Stimulated activated CD4-positive, alpha-beta T cell treated with anti-CD3 and anti-CD28 coated beads, Interleukin-15, amount 100 ng/mL, for 48 hours (primary cell): ENCODE results near the gene CREB5.

Experiments used
- DNase-seq, 2 donors: peaks; one replicate each; pipeline ENCODE4 v3.0.0-alpha.2; 2020; ENCODE audit warnings: low read depth in 2 of 2

Gene CREB5

DNA sequence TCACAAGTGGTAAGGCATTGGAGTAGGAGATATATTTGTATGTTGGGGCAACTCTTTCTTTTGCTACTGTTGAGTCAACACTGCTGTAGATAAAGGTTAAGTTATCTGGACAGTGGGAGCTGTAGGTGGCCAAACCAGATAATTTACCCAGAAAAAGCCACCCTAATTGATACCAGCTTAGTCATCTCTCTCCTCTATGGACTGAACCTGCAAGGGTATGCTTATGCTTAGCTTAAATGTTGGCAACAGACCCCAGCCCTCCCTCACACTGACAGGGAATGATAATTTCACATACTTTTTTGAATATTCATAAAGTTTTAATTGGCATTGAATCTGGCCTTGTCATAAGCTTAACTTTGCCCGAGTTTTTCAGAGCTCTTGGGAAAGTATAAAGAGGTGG is 66.3 kb downstream of the CREB5 start:
- DNase-seq = no peak

DNA sequence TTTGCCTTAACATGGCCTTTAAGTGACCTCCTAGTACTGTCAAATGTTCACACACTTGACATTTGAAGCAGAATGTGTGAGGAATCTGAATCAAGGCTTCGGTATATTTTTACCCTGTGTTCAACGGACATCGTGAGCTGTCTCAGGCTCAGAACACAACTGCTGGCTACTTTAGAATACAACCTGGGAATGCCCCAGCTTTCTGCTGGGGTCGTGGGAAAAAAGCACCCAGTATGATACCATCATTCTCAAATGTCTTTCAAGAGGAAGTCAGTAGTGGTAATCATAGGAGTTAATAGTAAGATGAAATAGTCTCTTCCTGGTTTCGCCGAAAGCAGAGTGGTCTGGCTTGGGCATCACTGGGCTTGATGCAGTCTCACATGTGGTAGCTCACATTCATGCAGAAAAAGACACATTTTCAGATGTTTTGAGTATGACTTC is 67.2 kb downstream of the CREB5 start:
- no peak for DNase-seq

GRCh38 chr7:28480595-28480994 is 68.3 kb downstream of the CREB5 start:
- DNase-seq = no peak

- DNase-seq = no peak
Measured at GRCh38 chr7:28481091-28481926, 69.0 kb downstream of the CREB5 start.

DNA sequence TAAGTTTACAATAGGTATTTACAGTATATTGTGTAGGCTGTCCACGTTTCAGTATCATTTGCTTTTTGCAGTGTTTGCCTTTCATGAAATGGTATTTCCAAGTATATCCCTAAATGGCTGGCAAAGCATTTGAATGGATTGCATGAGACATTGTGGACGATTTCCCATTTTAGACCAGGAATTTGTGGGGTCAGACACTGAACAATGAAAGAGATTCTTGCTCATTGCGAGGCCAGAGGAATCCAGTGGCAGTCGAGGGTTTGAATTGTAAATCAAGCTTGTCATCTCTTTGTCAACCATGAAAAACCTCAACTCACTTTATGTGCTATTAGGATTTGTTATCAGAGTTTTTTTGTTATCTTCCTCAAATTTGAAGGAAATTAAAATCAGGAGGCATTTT is 70.8 kb downstream of the CREB5 start:
- DNase-seq = no peak

DNA sequence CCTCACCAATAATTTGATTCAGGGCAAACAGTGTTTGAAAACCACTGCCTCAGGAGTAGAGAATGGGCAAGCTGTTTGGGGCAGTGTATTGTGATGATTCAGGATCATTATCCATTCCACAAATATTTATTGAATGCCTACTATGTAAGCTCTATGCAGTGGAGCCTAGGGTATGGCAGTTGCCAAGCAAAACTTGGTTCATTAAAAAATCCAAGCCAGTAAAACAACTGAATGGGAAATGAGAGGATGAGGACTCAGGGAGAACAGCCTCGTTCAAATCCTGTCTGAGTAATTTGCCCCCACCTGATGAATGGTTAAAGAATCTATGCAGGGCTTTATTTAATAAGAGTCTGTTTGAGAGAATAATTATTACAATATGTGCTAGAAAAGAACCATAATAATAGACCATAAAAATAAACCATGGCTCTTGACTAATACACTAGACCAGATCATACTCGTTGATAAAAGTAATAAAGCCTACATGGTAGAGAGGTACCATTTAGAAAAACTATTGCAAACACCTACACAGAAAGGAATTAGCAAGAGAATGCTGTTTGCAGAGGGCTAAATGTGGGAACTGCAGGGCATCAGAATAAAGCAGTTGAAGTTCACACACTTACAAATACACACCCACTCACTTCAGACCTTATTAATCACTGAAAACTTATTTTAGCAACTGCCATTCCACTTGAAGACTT is 71.7 kb downstream of the CREB5 start:
- DNase-seq = no peak

- DNase-seq = no peak
Measured at GRCh38 chr7:28484606-28484935, 72.3 kb downstream of the CREB5 start.

DNA sequence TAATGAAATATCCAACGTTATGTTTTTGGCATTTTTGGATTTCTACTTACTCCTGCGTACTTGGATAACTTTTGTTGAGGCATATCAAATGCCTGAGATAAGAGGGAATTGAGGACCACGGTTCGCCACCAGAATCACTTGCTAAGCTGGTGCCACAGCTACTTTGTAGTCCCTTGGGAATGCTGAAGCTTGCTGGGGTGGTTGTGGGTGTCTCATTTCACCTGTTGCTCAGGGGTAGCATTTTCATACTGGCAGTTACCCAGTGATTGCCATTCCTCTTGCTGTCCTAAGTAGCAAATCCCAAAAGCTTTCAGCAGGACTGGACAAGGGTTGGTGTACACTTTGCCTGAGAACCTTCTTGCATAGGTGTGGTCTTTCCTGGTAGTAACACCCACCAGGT is 75.2 kb downstream of the CREB5 start:
- DNase-seq = no peak

DNA sequence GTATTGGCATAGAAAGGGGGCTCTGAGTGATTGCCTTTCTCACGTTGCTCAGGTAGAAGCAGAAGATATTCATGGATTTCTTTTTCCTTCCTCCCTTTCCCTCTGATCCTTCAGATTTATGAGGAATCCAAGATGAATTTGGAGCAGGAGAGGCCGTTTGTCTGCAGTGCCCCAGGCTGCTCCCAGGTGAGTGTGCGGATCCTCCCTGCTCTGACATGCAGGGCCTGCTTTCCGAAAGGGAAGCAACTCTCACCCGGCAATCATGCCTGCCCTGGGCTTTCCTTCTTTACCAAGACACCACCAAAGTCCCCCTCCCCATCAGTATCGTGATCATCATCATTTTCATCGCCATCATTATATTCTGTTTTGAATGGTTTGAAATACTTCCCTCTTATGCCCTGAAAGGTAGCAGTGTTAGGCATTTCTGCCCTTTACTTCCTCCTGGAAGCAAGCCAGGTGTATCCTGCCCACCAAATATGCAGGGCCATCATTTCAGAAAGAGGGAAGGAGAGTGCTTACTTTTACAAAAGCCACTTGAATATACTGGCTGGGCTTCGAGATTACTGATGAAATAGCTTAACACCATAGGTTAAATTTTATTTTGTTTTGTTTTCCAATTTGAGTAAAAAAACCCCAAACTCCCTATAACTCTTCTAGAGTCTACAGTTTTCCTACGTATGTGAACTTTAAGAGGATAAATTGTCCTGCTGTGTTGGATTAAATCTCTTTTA is 75.9 kb downstream of the CREB5 start:
- no peak for DNase-seq

DNA sequence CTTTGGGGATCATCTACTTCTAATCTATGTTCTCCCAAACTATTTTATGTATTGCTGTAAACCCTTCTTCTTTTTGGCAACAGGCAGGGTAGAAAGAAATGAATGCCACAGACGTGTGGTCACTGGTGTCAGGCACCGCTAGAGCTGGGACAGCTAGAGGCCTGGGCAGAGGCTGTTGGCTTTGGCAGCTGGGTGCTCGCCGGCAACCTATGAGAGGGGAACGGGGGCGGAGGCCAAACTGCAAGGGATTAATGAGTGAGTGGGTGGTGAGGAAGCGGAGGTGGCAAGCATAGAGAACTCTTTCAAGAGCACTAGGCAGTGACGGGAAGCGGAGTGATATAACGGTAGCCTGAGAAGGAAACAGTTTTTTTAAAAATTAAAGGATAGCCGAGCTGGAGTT is 78.5 kb downstream of the CREB5 start:
- no peak for DNase-seq

GRCh38 chr7:28493477-28493876 is 81.2 kb downstream of the CREB5 start:
- DNase-seq = no peak

DNA sequence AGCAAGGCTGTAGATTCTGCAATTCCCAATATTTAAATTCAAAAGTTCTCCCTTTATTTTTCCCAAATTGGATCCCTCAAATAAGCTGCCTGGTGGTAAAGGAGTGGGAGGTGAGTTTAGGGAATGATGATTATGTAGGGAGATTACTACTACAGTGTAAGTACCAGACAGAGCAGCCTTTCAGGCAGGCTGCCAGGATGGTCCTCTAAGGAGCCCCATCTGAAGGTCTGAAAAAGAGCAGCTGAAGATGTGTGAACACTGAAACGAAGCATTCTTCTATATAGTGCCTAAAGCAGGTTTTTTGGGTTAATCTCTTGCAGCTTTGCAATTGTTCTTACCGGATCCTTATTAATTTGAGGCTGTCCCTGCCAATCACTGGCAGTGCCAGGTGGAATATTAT is 84.7 kb downstream of the CREB5 start:
- DNase-seq = no peak

DNA sequence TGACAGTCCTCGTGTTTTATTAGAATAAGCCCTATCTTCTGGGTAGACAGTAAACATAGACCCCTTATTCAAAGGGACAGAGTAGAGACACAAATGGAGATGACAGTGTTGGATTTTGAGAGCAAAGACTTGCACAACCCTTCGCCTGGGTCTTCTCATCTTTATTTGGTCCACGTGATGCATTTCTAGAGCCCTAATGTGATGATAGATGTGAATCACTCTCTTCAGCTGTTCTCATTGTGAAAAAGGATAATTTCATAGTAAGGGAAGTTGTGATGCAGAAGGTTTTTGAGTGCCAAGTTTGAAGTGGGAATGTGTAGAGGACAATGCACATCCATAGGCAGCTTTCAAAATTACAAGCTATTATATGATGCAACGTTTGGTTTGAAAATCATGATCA is 86.3 kb downstream of the CREB5 start:
- no peak for DNase-seq

DNA sequence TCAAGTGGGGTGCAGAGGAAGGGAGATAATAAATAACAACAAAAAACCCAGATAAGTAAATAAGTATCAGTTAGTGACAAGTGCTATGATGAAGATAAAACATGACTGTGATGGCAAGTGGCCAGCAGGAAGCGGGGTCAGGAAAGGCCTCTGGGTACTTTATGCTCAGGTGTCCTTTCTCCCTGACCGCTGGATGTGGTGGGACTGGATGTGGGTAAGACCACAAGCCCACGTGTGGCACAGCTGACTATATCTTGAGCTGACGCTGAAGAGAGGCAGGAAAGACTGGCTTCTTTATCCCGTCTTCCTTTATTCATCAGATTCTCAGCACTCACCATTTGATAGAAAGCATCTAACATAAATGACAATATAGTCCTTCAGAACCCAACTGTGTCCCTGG is 87.8 kb downstream of the CREB5 start:
- DNase-seq = no peak

DNA sequence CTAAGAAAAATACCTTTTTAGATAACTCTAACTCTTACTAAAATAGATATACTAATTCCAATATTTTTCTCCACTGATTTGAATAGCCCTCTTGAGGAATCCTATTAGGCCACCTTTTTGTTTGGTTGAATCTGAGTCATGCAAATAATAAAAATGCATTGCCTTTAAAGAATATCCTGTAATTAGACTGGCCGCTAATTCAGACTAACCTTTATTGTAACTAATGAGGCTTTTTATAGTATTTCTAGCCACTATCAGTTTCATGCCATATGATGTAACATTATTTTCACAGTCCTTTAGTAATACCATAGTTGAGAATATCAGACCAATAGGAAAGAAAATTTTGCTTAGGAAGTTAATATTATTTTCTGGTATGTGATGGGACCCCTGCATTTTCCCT is 90.1 kb downstream of the CREB5 start:
- DNase-seq = no peak

GRCh38 chr7:28503396-28503795 is 91.1 kb downstream of the CREB5 start:
- DNase-seq = no peak

- no peak for DNase-seq
Measured at GRCh38 chr7:28505014-28505413, 92.7 kb downstream of the CREB5 start.

GRCh38 chr7:28505867-28506266 is 93.5 kb downstream of the CREB5 start:
- no peak for DNase-seq

GRCh38 chr7:28507525-28508282 is 95.4 kb downstream of the CREB5 start:
- no peak for DNase-seq

GRCh38 chr7:28509251-28510025 is 97.1 kb downstream of the CREB5 start:
- no peak for DNase-seq

DNA sequence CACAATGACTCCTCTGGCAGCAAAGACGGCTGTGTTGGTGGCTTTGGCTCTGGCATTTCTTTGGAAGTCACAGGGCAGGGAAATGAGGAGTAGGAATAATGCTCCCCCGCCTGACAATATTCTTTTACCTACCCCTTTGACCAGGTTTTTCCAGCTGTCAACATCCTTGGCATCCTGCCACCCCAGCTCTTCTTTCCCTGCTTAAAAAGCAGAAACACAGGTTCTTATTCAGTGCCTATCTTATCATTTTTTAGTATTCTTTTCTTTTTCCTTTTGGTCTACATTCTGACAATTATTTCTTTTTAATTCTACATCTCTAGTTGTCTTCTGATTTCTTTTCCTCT is 97.7 kb downstream of the CREB5 start:
- no peak for DNase-seq
